Stimulated activated CD8-positive, alpha-beta memory T cell treated with anti-CD3 and anti-CD28 coated beads, Interleukin-15, amount 100 ng/mL, for 24 hours (primary cell): Measurements from ENCODE around the gene MPST.

ENCODE experiments used
- DNase-seq: peaks from one replicate; pipeline ENCODE4 v3.0.0-alpha.2; 2020; ENCODE audit warnings: low read depth

Gene MPST

DNA sequence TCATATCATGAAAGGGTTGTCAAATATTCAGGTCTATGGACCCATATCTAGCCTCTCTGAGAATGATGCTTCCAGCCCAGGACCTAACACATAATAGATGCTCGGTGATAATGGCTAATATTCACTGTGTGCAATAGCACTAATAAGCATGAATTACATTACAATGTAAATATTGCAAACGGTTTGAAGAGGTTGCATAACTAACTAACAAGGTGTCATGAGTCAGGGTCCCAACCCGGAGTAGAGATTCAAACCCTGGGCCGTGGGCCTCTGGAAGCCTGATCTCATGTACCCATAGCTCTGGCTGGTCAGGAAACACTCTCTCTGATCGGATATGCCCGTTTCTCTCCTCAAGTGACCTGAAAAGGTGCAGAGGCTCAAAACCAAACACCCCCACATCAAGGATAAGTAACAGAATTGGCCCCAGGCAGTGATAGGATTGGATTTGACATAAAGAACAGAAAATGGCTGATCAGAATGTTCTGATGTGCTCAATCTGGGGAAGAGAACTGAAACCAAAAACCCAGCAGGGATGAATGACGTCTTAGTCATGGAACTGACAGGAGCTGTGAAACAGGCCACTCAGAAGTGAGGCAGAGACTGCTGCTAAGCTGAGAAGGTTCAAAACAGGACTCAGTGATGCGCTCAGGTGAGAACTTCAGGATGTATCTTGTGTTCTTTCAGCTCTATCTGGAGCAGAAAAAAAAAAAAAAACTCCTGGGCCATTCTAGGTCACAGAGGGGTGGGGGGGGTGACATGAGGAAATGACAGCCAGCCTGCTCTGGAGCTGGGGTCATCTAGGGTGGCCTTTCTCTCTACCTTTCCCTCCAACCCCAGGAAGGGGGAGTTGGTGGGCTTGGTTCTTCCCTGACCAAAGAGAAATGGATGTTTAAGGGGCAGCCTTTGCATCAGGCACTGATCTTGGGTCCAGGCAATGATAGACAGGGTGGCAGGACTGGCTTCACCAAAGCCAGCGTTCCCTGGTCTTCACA lies 25.4 kb downstream of the MPST start:
- no peak for DNase-seq

DNA sequence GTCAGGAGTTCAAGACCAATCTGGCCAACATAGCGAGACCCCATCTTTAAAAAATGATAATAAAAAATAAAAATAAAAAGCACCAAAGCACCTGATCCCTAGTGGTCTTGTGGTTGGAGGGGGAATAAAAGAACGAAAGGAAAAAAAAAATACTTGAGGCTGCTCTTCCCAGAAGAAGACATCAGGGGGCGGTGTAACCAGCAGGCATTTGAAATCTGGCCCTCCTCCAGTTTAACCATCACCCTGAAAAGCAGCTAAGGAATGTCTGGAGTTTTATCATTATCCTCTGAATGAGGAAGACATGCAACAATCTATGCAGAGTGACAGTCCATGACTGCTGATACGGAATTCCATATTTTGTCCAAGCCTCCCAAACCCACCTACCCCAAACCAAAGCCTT lies 26.4 kb downstream of the MPST start:
- no peak for DNase-seq

DNA sequence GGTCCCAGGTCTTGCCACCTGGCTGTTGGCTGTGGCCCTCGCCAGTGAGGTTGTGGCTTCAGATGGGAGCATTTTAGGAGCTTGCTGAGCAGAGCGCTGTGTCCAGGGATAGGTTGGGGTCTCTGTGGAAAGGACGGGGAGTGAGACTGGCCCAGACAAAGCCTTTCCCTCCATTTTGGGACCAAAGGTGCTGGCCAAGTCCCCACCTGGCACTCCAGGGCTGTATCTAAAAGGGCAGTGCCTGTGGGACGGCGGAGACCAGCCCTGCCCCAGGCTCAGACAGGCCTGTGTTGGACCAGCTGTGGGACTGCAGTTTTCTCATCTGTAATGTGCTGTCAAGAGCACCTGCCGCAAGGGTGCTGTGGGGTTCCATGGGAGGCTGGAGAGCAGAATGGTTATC lies 27.0 kb downstream of the MPST start:
- DNase-seq = no peak

DNA sequence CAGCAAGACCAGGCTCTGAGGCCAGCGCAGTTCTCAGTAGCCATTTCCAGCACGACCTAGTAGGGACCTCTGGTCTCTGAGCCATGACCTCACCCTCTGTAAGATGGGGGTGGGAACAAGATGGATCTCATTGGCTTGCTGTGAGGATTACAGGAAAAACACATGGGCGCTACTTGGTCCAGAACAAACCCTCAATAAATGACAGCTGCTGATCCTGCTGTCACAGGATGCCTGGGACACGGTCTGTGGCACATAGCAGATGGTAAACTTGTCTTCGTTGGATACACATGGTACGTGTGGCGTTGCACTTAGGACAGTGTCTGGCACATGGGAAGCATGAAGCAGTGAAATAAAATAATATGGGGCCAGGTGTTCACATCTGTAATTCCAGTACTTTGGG lies 27.5 kb downstream of the MPST start:
- DNase-seq = no peak

DNA sequence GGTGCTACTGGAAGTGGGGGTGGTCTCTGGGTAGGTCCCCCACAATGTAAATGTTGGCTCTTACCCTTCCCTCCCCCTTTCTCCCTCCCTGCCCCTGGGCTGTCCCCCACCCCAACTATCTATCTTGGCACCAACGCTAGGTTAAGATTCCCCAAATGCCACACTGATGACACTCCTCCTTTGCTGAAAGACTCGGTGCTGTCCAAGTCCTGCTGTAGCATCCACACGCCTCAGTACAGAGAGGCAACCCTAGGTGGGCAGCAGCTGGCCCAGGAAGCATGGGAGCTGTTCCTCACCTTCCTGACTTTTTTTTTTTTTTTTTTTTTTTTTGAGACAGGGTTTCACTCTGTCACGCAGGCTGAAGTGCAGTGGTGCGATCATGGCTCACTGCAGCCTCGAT lies 28.6 kb downstream of the MPST start:
- no peak for DNase-seq

GRCh38 chr22:37049224-37049623 lies 29.7 kb downstream of the MPST start:
- no peak for DNase-seq

DNA sequence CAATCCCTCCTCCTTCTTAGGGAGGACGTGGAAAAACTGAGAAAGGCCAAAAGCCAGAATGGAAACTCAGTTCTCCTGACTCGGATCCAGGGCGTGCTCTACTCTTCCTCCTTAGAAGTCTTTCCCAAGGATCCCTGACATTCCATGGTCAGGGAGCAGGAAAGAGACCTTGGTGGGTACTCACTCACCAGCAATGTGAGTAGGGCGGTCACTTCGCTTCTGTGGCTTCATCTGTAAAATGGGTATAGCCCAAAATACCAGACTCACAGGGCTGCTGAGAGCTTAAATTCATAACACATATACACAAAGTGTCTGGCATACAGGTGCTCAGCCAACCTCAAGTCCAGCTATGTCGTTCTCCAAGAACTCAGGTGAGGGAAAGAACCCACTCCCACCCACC lies 31.4 kb downstream of the MPST start:
- no peak for DNase-seq

GRCh38 chr22:37051391-37052385 lies 32.1 kb downstream of the MPST start, which contains the start of gene KCTD17:
KCTD17 (plus strand) TSS chr22:37051742; CDS start chr22:37051761, 19 bp downstream.
- DNase-seq = peak; percentile 61

- DNase-seq = no peak
These were observed 33.1 kb downstream of the MPST start for GRCh38 chr22:37052386-37053309.

DNA sequence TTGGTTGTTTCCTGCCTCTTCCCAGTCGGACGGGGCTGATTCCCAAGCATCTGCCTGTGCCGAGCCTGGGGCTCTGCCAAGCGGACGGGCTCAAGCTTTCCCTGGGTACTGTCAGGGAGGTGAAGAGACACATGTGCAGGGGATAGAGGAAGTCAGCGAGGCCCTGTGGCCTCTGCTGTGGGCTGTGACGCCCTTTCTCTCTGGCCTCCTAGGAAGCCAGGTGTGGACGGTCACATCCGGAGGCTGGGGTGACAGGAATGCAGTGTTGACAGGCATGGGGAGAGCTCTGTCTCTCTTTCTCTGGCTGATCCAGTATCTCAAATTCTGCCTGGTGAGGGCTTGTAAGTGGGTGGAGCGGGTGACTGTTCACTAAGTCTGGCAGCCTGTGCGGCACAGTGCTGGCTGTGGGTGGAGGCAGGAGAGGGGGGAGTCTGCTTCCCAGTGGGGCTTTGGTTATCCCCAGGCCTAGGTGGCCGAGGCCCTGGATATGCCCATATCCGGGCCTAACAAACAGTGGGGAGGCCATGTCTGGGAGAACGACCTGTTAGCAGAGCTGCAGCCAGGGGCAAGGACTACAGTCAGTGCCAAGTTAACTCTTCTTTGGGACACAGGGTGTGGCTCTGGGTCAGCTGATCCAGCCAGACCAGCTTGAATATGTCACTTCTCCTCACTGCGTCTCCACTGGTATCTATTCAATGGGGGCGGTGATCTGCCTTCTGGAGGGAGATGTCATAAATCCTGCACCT lies 33.9 kb downstream of the MPST start:
- no peak for DNase-seq

DNA sequence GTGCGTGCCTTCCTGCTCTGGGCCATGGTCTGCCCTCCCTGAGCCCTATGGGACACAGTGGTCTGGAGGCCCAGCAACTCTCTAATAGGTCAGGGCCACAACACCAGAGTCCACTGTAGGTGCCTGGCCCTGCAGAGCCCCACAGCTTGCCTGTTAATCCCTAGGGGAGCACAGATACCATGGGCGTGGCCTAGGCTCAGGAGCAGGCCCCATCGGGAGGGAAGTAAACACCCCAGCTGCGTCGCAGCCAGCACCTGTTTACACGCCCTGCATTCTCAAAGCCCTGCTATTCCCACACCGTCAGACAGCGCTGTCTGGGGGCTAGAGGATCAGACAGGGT lies 34.5 kb downstream of the MPST start:
- DNase-seq = no peak

- DNase-seq = no peak
These were observed 35.2 kb downstream of the MPST start for GRCh38 chr22:37054600-37055365.

DNA sequence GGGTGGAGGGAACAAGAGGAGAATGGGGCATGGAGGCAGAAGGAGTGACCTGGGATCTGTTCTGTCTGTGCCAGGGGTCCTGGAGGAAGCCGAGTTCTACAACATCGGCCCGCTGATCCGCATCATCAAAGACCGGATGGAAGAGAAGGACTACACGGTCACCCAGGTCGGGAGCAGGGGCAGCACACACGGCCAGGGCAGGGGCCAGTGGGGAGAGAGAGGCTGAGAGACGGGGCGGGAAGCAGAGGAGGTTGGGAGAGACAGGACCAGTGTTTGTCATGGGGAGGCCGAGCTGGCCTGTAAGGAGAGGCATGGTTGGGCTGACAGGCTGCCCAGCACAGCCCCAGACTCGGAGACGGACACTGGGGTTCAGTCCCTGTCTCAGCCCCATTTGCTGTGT lies 36.7 kb downstream of the MPST start:
- no peak for DNase-seq

- DNase-seq = no peak
These were observed 37.7 kb downstream of the MPST start for GRCh38 chr22:37057226-37057625.

- DNase-seq = no peak
These were observed 38.4 kb downstream of the MPST start for GRCh38 chr22:37057796-37058510.

GRCh38 chr22:37058917-37059701 lies 39.6 kb downstream of the MPST start:
- no peak for DNase-seq

DNA sequence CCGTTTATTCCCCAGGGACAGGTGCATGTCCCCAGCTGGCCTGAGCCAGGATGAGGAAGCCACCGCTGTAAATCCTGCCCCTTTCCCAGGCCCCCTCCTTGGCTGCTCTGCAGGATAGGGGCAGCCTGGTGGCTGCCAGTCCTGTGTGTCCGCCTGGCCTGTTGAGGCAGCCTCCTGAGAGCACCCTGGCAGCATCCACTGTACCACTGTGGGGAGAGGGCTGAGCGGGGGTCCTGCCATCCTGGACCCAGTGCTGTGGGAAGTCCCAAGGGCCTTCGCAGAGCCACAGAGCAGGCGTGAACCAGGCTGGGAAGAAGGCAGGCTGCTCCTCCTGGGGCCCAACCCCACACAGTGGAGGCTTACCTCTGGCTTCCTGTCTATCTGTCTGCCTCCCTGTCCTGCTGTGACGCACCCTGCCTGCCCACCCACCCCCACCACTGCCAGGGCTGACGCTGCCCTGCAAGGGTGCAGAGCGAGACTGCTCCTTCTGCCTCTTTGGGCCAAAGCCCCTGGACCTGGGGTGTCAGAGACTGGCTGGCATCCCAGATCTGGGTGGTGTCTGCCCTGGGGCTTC lies 40.4 kb downstream of the MPST start:
- DNase-seq = no peak
